Hematopoietic multipotent progenitor cell treated with erythropoietin and hydrocortisone succinate and interleukin-3 and kit ligand, for 8 days (in vitro differentiated cells): ENCODE data around the gene FOXC1.

Experiments
- DNase-seq: peaks from one replicate; pipeline ENCODE4 v3.0.0-alpha.2; 2015

The FOXC1 gene

GRCh38 chr6:1584996-1585668 lies 24.6 kb upstream of the FOXC1 start:
- no peak for DNase-seq

DNA sequence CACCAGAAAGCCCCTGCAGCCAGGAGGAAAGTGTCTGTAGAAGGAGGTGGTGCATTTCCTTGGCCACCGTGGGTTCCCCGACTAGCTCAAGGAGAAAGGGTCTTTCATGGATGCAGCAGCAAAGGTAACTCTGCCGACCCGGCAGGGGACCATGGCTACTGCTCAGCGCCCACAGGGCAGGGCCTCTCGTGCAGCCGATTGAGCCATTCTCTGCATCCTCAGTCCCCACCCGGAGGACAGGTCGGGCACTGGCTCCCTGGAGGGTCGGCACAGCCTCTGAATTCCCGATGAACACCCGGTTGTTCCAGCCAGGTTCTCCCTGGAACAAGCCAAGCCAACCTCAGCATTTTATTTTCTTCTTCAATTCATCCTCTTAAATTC lies 24.1 kb upstream of the FOXC1 start:
- no peak for DNase-seq

DNA sequence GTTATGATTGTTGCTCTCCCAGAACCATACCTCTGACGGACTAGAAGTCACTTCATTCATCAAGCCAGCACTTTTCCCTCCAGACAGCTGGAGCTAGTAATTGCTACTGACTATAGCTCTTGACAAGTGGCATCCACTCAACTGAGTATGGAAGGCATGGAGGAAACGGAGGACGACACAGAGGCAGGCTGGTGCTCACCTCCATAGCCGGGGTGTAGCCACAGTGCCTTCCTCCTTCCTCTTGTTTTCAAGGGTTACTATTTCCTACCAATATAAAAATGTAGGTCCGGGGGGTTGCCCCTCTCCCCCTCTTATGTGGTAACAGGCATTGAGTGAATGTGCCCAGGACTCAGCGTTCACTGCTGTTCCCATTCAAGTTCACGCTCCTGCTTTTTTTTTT lies 23.5 kb upstream of the FOXC1 start:
- DNase-seq: no peak

- DNase-seq: no peak
These were observed 22.8 kb upstream of the FOXC1 start for GRCh38 chr6:1586861-1587450.

DNA sequence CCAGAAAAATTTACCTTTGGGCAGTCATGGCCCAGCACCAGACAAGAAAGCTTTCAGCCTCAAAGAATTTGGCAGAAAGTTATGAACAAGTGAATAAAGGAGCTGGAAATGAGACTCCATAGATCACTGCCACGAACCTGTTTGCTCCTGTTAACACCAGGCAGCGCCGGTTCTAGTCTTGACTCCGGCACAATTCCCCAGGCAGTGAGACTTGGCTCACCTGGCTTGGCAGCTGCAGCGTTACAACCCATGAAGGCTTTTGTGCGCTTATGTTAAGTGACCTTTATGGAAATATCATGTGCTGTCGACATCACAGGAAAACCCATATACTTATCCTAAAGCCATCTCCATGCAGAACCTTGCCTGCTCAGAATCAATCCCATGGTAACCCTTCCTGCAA lies 22.2 kb upstream of the FOXC1 start:
- no peak for DNase-seq

DNA sequence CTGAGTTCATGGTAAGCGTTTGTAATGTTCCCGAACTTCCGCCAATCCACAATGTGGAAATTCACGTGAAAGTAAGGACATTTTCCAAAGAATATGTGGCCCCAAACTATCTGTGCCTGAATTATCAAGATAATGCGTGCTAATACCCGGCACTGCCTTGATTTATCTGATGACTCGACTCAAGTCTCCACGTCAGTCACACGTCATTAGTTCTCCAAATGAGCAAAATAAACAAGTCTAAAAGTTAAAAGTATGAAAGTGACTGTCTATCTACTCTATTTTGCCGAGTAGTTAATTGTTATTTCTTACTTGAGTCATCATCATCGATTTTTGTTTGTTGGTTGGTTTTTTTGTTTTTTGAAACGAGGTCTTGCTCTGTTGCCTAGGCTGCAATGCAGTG lies 21.7 kb upstream of the FOXC1 start:
- DNase-seq: no peak

- DNase-seq: no peak
These were observed 20.5 kb upstream of the FOXC1 start for GRCh38 chr6:1589208-1589607.

- DNase-seq: no peak
These were observed 19.1 kb upstream of the FOXC1 start for GRCh38 chr6:1590580-1590979.

- DNase-seq: no peak
These were observed 18.5 kb upstream of the FOXC1 start for GRCh38 chr6:1591243-1591642.

DNA sequence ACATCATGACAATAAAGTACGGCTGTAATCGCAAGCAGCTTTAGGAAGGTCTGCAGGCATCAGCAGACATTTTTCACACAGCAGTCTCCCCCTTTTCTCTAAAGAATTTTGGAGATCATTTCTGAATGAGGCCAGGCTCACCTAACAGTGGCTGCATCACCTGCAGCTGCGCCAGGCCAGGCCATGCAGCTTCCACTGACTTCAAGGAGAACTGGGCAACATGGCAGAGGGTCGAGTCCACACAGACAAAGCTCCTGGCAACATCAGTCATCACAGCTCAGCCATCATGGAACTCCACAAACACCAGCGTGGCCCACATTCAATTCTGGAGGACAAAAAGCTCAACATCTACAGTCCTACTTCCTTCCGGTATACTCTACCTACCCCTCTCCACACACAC lies 17.8 kb upstream of the FOXC1 start:
- DNase-seq: no peak

- no peak for DNase-seq
These were observed 16.9 kb upstream of the FOXC1 start for GRCh38 chr6:1592852-1593251.

- DNase-seq: no peak
These were observed 16.3 kb upstream of the FOXC1 start for GRCh38 chr6:1593286-1593957.

DNA sequence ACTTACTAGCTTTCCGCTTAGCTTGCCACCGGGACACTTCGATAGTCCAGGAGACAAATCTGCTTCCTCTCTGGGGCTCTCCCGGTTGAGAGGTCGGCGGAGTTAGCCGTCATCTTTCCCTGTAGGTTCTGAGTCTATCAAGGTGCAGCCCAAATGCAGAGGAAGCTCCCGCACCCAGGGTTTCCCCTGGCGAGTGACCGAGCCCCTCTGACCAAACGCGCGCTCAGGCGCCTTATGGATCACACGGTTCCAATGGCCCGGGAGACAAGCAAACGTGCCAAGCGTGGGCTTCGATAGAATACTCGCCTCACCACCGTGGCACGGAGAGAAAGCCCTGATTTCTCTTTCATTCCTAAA lies 15.8 kb upstream of the FOXC1 start:
- DNase-seq: no peak

- DNase-seq: no peak
These were observed 15.1 kb upstream of the FOXC1 start for GRCh38 chr6:1594445-1595200.

GRCh38 chr6:1595271-1596087 lies 14.2 kb upstream of the FOXC1 start:
- DNase-seq: no peak

GRCh38 chr6:1596088-1596852 lies 13.4 kb upstream of the FOXC1 start:
- DNase-seq: peak; percentile 45

DNA sequence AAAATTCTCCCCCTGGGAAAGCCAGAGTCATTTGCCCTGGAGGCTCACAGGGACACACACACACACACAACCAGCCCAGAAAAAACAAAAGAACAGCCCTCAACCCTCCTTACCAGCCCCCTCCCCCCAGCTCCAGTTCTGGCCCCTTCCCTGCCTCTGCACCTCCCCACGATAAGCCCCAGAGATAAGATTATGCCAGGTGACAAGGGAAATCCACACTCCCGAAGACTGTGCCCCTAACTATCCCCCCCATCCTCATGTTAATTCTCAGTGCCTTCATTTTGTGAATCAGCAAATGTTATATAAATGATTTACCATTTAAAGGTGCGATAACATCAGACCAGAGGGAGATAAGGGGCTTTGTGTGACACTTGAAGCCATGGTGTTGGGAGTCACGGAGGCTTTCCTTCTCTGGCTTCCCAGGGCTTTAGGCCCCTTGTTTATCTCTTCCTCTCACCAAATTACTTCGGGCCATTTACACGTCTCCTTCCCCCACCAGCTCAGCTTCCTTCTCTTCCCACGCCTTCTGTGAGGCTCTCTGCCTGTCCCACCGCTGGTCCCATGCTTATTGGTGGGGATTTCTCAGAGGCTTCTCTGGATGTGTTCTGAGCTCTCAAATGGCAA lies 12.5 kb upstream of the FOXC1 start:
- DNase-seq: no peak

GRCh38 chr6:1597924-1598323 lies 11.8 kb upstream of the FOXC1 start:
- DNase-seq: no peak

DNA sequence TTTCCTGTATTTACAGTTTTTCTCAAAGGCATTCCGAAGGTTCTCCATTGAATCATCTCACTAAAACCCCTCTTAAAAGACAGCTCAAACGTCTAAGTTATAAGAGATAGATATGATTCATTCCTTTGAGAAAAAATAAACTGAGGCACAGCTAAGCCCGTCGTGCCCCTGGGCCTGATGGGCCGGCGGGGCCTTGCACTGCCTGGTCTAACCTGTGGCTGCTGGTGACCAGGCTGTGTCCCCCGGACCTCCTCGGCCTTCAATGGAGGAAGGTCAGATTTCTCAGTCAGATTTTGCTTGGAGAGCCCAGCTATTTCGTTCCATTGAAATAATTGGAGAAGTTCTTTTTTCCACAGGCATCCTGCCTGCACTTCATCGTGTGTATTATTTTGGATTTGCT lies 11.3 kb upstream of the FOXC1 start:
- no peak for DNase-seq

DNA sequence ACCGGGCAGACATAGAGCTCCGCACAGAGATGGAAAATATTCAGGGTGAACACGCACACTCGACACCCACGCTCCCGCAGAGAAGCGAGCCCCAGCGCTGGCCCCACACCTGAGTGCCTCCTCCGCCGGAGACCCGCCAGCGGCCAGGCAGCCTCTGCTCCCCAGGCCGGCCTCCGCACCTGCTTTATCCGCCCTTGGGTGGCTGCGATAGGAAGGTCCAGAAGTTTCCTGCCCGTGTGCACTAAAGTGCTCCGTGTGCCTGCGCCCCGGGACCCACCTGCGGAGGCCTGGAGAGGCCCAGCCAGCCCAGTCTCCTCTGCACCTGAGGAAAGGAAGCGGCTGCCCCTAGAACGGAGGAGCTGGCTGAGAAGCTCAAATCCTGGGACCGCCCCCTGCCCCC lies 10.8 kb upstream of the FOXC1 start:
- DNase-seq: no peak

- no peak for DNase-seq
These were observed 10.2 kb upstream of the FOXC1 start for GRCh38 chr6:1599469-1599868.
